ENCODE measurements around the gene CRYBB2.
"Not testable (repeated sequence)": the region's sequence is repeated elsewhere in the genome, so short reads cannot be mapped to it uniquely, and the experiment has no call there.

CRYBB2 gene

GRCh38 chr22:25177895-25178294, 41.5 kb upstream of the CRYBB2 start:
- Histone ChIP-seq H3K9me3 (ENCODE audit: low read depth, low read length) (no peaks in the 10 kb centered on the region), H3K4me3 (no peak overlapping the region), H3K9ac (ENCODE audit: insufficient read length) (no peak overlapping the region), H3K36me3 (ENCODE audit: insufficient read depth, low read length) (no peaks in the 10 kb centered on the region), H3K27ac (no peak overlapping the region)
- TF ChIP-seq EZH2 (IDR thresholded peaks at IDR 0.05) (no peak), FOXP2 (optimal IDR thresholded peaks at IDR 0.05; ENCODE audit: control extremely low read depth, extremely low read length, insufficient read depth) (no peak), POLR2AphosphoS5 (IDR thresholded peaks at IDR 0.05; ENCODE audit: borderline replicate concordance, low read depth, low read length) (no peak)
- no peak for DNase-seq (ENCODE audit: low read depth, low spot score)

- DNase-seq (ENCODE audit: low read depth, low spot score), result not testable (repeated sequence)
Measured at GRCh38 chr22:25178348-25178747, 41.1 kb upstream of the CRYBB2 start.

DNA sequence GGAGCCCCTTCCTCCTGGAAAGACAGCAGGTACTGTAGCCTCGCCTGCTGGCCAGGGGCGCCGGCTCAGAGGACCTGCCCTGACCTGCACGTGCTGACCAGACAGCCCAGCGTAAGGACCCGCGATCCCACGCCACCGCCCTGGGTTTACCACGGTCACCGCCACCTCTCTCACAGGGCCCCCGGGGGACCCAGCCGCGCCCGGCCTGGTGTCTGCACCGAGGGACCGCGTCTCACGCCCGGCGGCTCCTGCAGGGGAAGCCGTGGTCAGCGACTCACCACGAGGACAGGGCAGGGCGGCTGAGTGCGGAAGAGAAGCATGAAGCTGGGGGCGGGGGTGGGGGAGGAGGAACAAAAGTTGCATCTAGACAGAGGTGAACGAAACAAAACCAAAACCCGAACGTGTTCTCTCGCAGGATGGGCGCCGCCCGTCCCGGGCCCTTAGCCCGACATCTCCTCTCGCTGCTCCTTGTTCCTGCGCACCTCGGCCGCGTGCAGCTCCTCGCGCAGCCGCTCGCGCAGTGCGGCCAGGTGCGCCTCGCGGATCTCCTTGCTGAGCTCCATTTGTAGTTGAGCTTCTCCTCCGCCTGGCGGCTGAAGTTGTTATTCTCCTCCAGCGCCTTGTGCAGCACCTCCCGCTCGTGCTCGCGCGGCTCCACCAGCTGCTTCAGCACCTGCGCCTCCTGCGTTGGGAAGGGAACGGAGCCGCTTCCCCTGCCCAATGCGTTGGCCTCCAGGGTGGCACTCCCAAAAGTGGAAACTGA, 40.4 kb upstream of the CRYBB2 start:
- H3K4me3 ChIP-seq; H3K9me3 ChIP-seq (ENCODE audit: low read depth, low read length); DNase-seq (ENCODE audit: low read depth, low spot score); H3K36me3 ChIP-seq (ENCODE audit: insufficient read depth, low read length); H3K27ac ChIP-seq; H3K9ac ChIP-seq (ENCODE audit: insufficient read length): not testable (repeated sequence)

More at GRCh38 chr22:25178348-25178747, 41.1 kb upstream of the CRYBB2 start:
- not testable (repeated sequence) for H3K27ac ChIP-seq; H3K9ac ChIP-seq (ENCODE audit: insufficient read length); H3K4me3 ChIP-seq; H3K36me3 ChIP-seq (ENCODE audit: insufficient read depth, low read length); H3K9me3 ChIP-seq (ENCODE audit: low read depth, low read length)

GRCh38 chr22:25182131-25183110, 37.0 kb upstream of the CRYBB2 start:
- Histone ChIP-seq H3K27ac (no peak overlapping the region), H3K36me3 (ENCODE audit: insufficient read depth, low read length) (no peaks in the 10 kb centered on the region), H3K9me3 (ENCODE audit: low read depth, low read length) (no peaks in the 10 kb centered on the region), H3K9ac (ENCODE audit: insufficient read length) (no peak overlapping the region), H3K4me3 (no peak overlapping the region)
- DNase-seq (ENCODE audit: low read depth, low spot score), result no peak
- TF ChIP-seq EZH2 (IDR thresholded peaks at IDR 0.05) (no peak), POLR2AphosphoS5 (IDR thresholded peaks at IDR 0.05; ENCODE audit: borderline replicate concordance, low read depth, low read length) (no peak), FOXP2 (optimal IDR thresholded peaks at IDR 0.05; ENCODE audit: control extremely low read depth, extremely low read length, insufficient read depth) (no peak)

- no peaks in the 10 kb centered on the region for H3K36me3 ChIP-seq (ENCODE audit: insufficient read depth, low read length)
- TF ChIP-seq FOXP2 (optimal IDR thresholded peaks at IDR 0.05; ENCODE audit: control extremely low read depth, extremely low read length, insufficient read depth) (no peak), POLR2AphosphoS5 (IDR thresholded peaks at IDR 0.05; ENCODE audit: borderline replicate concordance, low read depth, low read length) (no peak), EZH2 (IDR thresholded peaks at IDR 0.05) (no peak)
- H3K4me3 ChIP-seq, result no peak overlapping the region
- no peak overlapping the region for H3K9ac ChIP-seq (ENCODE audit: insufficient read length)
- H3K9me3 ChIP-seq (ENCODE audit: low read depth, low read length), result no peaks in the 10 kb centered on the region
- DNase-seq (ENCODE audit: low read depth, low spot score), result no peak
- H3K27ac ChIP-seq, result no peak overlapping the region
Measured at GRCh38 chr22:25183949-25184619, 35.4 kb upstream of the CRYBB2 start.

DNA sequence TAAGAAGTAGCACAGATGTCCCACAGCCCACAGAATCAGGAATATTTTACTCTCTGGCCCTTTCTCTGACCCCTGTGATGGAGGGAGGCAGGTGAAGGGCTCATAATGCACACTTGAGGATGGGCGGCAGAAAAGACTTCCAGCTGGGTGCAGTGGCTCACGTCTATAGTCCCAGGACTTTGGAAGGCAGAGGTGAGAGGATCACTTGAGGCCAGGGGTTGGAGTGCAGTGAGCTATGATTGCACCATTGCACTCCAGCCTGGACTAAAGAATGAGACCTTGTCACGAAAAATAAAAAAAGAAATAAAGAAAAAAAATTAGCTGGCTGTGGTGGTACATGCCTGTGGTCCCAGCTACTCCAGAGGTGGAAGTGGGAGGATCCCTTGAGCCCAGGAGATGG, 33.3 kb upstream of the CRYBB2 start:
- no peak for DNase-seq (ENCODE audit: low read depth, low spot score)
- no peak overlapping the region for H3K4me3 ChIP-seq
- TF ChIP-seq EZH2 (IDR thresholded peaks at IDR 0.05) (no peak), FOXP2 (optimal IDR thresholded peaks at IDR 0.05; ENCODE audit: control extremely low read depth, extremely low read length, insufficient read depth) (no peak), POLR2AphosphoS5 (IDR thresholded peaks at IDR 0.05; ENCODE audit: borderline replicate concordance, low read depth, low read length) (no peak)
- no peaks in the 10 kb centered on the region for H3K36me3 ChIP-seq (ENCODE audit: insufficient read depth, low read length)
- H3K9me3 ChIP-seq (ENCODE audit: low read depth, low read length), result no peaks in the 10 kb centered on the region
- no peak overlapping the region for H3K27ac ChIP-seq
- no peak overlapping the region for H3K9ac ChIP-seq (ENCODE audit: insufficient read length)

DNA sequence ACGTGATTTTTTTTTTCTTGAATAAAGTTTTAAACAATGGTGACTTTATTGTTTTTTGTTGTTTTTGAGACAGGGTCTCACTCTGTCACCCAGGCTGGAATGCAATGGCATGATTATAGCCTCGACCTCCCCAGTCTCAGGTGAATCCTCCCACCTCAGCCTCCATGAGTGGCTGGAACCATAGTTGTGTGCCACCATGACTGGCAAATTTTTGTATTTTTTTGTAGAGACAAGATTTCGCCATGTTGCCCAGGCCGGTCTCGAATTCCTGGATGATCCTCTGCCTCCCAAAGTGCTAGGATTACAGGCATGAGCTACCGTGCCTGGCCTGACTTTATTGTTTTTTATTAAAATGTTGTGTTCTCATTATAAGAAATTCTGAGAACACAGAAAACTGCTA, 32.0 kb upstream of the CRYBB2 start:
- Histone ChIP-seq H3K9me3 (ENCODE audit: low read depth, low read length) (no peaks in the 10 kb centered on the region), H3K4me3 (no peak overlapping the region), H3K36me3 (ENCODE audit: insufficient read depth, low read length) (no peaks in the 10 kb centered on the region), H3K27ac (no peak overlapping the region), H3K9ac (ENCODE audit: insufficient read length) (no peak overlapping the region)
- TF ChIP-seq FOXP2 (optimal IDR thresholded peaks at IDR 0.05; ENCODE audit: control extremely low read depth, extremely low read length, insufficient read depth) (no peak), EZH2 (IDR thresholded peaks at IDR 0.05) (no peak), POLR2AphosphoS5 (IDR thresholded peaks at IDR 0.05; ENCODE audit: borderline replicate concordance, low read depth, low read length) (no peak)
- no peak for DNase-seq (ENCODE audit: low read depth, low spot score)

DNA sequence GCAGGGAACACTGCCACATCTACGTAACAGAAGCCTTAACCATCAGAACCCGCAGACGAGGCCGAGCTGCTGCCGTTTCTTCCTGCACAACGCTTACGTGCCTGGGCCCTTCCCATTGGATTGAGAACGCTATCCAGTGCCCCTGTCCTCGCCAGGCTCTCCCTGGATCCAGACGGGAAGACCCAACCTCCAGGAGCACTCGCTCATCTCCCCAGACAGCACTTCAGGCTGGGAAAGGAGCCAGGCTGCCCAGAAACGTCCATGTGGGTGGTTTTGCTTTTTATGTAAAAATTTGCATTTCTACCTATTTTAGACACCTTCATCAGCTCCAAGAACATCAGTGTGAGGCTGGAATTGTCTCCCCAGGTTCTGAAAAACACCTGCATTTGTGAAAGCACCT, 27.0 kb upstream of the CRYBB2 start:
- Histone ChIP-seq H3K27ac (no peak overlapping the region), H3K4me3 (no peak overlapping the region), H3K36me3 (ENCODE audit: insufficient read depth, low read length) (no peaks in the 10 kb centered on the region), H3K9me3 (ENCODE audit: low read depth, low read length) (no peaks in the 10 kb centered on the region), H3K9ac (ENCODE audit: insufficient read length) (no peak overlapping the region)
- TF ChIP-seq POLR2AphosphoS5 (IDR thresholded peaks at IDR 0.05; ENCODE audit: borderline replicate concordance, low read depth, low read length) (no peak), EZH2 (IDR thresholded peaks at IDR 0.05) (no peak), FOXP2 (optimal IDR thresholded peaks at IDR 0.05; ENCODE audit: control extremely low read depth, extremely low read length, insufficient read depth) (no peak)
- DNase-seq (ENCODE audit: low read depth, low spot score), result no peak

All from SK-N-MC (cell line).